HG03135 (cell line): ENCODE results near the gene ANK3.
"Not testable (repeated sequence)": the region's sequence is repeated elsewhere in the genome, so short reads cannot be mapped to it uniquely, and the experiment has no call there.

ENCODE experiments used
- ATAC-seq: cut with Tn5 transposase; IDR thresholded peaks from one replicate; pipeline ENCODE4 v1.9.1; 2021; ENCODE audit warnings: mild to moderate bottlenecking, moderate library complexity; ENCODE audit not compliant: unreplicated experiment

ANK3 gene

GRCh38 chr10:60311821-60312220 lies 77.9 kb downstream of the ANK3 start:
- ATAC-seq, result no peak

DNA sequence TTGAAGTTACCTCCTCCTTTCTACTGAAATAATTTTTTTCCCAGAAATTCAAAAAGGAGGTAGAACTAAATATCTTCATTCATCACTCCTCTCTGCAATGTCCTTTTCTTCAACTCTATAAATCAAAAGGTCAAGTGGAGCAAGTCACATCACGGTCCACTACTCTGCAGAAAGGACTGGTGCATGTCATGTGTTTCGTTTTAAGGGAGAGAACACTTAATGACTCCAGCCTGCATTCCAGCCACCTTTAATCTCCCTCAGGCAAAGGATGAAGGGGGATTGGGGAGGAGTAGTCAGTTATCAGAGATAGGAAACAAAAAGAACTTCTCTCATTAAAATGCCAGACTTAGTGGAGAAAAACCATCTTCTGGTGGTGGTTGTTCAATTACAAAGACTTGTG lies 78.9 kb downstream of the ANK3 start:
- ATAC-seq, result no peak

DNA sequence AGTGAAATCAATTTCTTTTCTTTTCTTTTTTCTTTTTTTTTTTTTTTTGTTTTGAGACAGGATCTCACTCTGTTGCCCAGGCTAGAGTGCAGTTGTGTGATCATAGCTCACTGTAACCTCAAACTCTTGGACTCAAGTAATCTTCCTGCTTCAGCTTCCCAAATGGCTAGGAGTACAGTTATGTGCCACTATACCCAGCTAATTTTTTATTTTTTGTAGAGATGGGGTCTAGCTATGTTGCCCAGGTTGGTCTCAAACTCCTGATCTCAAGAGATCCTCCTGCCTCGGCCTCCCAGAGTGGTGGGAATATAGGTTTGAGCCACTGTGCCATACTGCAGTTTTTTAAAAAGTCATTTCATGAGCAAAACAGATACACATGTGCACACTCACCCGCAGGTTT lies 79.8 kb downstream of the ANK3 start:
- no peak for ATAC-seq

DNA sequence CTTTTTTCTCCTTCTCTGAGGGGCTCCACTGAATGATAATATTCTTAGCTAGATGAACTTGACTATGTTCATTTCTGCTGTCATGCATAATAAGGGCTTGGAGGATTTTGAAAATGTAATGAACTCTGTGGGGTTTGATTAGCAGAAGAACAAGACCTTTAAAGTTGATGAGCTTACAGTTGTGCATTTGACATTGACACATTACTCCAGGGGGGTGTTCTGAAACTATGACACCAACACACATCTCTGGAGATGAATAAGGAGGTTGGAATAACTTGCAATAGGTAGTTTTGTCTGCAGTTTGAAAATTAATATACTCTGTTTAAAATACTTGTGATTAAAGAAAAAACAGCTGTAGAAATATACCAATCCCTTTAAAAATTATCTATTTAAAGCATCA lies 80.3 kb downstream of the ANK3 start:
- ATAC-seq, result no peak

DNA sequence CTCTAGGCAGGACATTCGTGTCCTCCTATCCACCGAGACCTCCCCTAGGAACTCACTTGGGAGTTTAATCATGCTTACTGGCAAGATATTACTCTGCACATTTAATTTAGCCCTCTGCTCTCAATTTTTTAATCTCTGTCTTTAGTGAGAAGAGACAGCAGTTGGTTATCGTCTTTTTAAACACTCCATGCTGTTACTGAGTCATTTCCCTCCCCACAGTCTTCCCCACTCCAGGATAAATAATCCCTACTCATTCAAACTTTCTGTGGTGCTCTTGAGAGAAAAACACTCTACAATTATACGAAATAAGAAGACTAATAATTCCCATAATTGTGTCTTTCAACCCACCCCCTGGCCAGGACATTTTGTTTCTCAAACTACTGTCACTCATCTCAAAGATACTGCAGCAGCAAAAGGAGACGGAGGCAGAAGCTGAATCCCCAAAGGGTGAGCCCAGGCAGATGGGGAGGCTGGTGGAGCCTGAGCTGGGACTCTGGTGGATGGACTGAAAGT lies 84.2 kb downstream of the ANK3 start:
- ATAC-seq, result no peak

- ATAC-seq, result no peak
Measured at GRCh38 chr10:60304829-60305379, 84.8 kb downstream of the ANK3 start.

GRCh38 chr10:60303778-60304177 lies 85.9 kb downstream of the ANK3 start:
- ATAC-seq, result no peak

DNA sequence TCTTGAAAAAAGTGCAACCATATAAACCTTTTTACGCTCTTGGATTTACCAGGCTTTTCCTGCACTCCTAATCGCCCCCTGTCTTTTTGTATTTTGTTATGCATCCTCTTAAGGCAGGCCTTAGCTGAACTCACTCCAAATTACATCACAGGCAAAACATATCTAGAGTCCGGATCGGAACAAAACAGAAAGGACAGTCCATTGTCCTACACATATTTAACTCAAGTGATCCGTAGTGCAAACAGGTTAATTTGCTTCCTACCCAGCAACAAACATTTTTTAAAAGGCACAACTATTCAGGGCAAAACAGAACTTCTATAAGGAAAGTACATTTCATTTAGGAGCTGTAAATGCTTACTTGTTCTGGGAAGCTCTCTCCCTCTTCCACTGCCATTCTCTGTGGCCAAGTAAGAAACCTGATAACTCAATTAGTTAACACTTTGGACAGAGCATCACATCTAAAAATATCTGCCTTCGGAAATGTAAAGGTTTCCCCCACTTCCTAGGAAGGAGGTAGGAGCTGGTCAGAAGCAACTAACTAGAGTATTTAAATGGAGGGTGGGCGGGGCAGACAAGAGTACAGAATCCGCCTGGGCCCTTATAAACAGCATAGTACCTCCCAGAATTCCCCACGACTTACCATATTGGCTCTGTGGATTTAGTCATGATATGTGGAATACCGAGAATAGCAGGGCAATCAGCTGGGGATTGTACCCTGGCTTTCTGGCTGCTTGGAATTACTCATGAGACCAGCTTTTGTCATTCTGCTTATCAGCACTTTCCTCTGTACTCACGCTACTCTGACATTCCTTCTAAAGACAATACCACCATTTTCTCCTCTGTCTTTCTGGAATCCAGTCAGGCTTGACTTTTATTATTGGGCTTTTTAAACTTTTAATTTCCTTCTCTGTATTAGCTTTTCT lies 89.5 kb downstream of the ANK3 start:
- no peak for ATAC-seq

DNA sequence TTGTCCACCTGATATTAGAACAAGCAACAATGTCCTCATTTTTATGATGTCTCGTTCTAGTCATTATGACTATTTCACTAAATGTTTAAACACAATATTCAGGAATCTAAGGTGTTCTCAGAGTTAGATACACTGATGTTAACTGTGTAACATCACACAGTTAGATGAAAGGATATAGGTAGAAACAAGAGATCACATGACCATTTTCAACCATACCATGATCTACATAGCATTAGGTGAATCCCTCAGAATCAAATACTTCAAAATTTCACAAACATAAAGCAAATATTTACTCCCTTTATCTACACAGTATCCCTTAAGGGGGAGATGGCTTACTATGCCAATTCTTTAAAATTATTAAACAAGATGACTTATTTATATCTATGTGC lies 90.3 kb downstream of the ANK3 start:
- ATAC-seq, result no peak

- ATAC-seq, result no peak
Measured at GRCh38 chr10:60298408-60299389, 91.0 kb downstream of the ANK3 start.

GRCh38 chr10:60296073-60296472 lies 93.6 kb downstream of the ANK3 start:
- no peak for ATAC-seq

- ATAC-seq, result no peak
Measured at GRCh38 chr10:60295028-60295937, 94.4 kb downstream of the ANK3 start.

DNA sequence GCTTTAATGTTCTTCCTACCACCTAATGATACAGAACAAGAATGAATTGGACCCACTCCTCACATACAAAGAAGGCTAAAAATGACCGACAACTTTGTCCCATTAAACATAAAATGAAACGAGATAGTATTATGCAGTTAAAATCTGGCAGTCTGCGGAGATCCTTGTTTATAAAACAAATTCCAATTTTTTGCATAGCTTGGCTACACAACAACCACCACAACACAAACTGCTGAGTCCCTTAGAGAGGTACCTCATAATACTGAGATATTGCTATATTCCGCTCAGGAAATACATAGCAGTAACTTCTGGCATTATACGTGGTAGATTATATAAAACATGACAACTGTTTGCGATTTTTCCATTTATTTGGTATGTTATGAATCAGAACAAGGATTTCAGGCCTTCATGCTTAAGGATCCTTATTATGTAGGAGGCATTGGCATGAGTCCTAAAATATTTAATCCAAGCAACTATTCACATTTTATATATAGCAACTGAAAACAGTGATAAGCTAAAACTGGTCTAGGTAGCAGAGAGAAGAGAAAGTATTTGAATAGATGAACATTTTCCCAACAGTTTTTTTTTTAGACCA lies 96.0 kb downstream of the ANK3 start:
- ATAC-seq, result no peak

DNA sequence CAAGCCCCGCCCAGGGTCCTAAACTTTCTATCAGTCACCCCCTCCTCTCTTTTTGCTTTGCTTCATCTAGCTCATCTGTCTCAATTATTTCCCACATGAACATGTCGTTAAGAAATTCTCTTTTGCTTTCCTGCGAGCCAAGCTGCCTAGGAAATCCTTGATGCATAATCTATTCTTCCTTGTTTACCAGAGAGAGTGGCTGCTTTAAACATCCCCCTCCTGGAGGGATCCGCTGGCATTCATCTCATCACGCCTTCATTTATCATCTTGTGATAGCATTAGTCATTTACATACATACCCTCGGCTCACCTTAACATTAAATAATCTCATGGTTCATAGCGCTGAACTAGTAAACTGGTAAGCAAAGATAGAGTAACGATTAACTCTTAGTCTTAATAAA lies 96.7 kb downstream of the ANK3 start:
- no peak for ATAC-seq

GRCh38 chr10:60292536-60292935 lies 97.1 kb downstream of the ANK3 start:
- ATAC-seq, result not testable (repeated sequence)

DNA sequence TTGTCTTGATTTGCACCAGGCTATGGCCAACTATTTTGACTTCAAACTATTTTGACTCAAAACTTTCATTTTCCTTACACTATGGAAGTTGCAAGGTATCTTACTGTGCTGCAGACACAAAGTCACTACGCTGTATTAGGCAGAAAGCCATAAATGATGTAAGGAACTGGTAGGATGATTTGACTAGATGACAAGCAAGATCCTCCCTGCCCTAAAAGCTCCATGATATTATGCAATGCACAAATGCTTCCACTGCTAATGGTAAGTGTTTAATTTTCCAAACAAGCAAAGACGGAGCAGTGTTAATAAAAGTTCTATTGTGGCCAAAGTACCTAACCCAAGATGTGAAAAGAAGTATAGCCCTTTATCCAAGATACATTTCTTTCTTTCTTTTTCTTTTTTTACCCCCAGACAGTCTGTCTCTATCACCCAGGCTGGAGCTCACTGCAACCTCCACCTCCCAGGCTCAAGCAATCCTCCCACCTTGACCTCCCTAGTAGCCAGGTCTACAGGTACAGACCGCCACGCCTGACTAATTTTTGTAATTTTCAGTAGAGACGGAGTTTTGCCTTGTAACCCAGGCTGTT lies 98.2 kb downstream of the ANK3 start:
- no peak for ATAC-seq

GRCh38 chr10:60290558-60290957 lies 99.1 kb downstream of the ANK3 start:
- ATAC-seq, result no peak

DNA sequence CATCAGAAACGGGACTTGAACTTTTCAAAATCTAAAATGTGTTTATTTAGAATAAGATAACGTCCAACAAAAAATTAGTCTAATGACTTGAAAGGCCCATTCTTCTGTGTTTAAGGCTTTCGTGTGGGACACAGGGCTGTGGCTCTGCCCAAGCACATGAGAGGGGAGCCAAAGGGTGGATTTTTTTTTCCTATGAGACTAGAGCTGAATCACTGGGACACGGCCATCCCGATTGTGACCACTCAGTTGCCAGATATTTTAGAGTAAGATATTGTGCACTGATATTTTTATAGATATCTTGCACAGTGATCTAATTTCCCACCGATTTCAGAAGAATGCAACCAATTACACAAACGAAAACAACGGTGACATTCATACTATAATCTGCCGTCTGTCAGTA lies 99.9 kb downstream of the ANK3 start:
- ATAC-seq, result no peak

- no peak for ATAC-seq
Measured at GRCh38 chr10:60288256-60288655, 101.4 kb downstream of the ANK3 start.
